SK-MEL-5 (cell line): ENCODE data around the gene PPP1R3D. TPM values are rescaled to one million over a fixed set of nuclear protein-coding genes. Genes with fewer than 3 reads are reported as not detected.
"Not testable (repeated sequence)": the region's sequence is repeated elsewhere in the genome, so short reads cannot be mapped to it uniquely, and the experiment has no call there.

Source experiments
- DNase-seq: peaks from one replicate; pipeline ENCODE4 v3.0.0-alpha.2; 2016; ENCODE audit warnings: low read depth, low spot score
- in situ Hi-C: cut with HindIII; loops from 2 replicates; pipeline ENCODE4 v1.10.0; 2016; ENCODE audit warnings: low sequenced_read_pairs, high pct_unique_total_duplicates, low pct_unique_long_range_greater_than_20kb
- polyA plus RNA-seq, 2 experiments: library from polyadenylated mRNA; depleted of rRNA; stranded (reverse); fragments of >200 nt; gene quantifications; 2 replicates each; pipeline ENCODE4 v1.2.3, GENCODE V29; 2015
- total RNA-seq: library from RNA; depleted of rRNA; stranded (reverse); fragments of >200 nt; shearing (Covaris generic); gene quantifications from 2 replicates; pipeline ENCODE4 v1.2.3, GENCODE V29; 2014; rRNA removed

PPP1R3D gene
- total RNA-seq = 10.1 and 12.2 TPM in 2 replicates
- polyA plus RNA-seq (2015; cell fraction: cytosol; rRNA removed) = 8.8 and 10.6 TPM in 2 replicates
- polyA plus RNA-seq (2015; cell fraction: nucleus; rRNA removed) = 9.5 and 10.8 TPM in 2 replicates

DNA sequence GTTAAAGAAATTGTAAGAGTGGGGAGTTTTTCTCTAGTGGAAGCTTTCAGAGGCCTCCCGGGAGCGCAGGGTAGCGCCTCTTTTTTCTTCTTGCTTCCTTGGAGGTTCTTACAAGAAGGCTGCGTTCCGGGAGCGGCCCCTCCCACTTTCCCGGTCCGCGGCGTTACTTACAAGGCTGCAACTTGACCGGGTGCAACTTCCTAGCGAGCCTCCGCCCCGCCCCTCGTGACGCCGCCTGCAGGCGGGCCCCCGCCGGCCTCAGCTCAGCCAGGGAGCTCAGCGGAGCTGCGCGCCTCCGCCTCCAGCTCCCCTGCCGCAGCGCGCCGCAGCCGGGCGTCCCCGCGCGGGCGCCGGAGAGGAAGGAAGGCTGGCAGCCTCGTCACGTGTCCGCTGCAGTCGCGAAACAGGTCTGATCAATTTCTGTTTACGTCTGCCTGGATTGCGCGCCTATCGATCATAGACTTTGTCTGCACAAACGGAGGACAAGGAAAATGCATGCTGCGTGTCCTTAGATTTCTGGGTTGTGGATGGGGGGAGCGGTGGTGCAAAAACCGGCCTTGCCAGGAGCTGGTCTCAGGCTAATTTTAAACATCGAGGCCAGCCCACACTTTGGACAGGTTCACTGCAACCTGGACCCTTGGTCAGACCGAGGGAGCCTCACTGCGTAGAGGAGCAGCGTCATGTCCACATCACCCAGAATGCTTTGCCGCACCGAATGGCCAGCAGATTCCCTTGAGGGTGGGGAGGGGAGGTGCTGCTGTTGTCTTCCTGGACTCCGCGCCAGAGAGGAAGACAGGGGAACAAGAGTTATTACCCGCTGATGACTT lies at the start of gene PPP1R3D, which contains the start of gene FAM217B:
TSS of gene PPP1R3D (minus strand) at position 177 of the 827 bp plus-strand sequence. CDS start 374 bp downstream, outside the sequence.
TSS of gene FAM217B (plus strand) at position 261 of the 827 bp plus-strand sequence. CDS start 3,555 bp downstream, outside the sequence.
- in situ Hi-C loops = no loop called here
- peak; percentile 94 for DNase-seq

GRCh38 chr20:59988141-59988540 lies 48.0 kb upstream of the PPP1R3D start:
- in situ Hi-C loops = no loop called here
- DNase-seq = no peak

DNA sequence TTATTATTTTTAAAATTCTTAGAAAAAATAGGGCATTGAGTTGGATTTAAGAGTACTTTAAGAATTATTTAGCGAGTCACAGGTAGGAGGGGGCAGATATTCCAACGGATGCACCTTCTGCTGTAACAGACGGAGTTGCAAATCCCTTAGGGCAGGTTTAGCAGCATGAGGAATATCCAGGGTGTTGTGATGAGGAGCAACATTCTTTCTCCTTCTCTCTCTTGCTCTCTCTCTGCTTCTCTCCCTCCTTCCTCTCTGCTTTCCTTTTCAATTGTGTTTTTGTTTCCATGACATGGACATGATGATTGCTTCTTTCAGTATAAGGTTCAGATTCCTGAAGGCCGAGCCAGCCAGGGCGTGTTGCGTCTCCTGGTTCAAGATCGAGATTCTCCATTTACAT lies 47.0 kb upstream of the PPP1R3D start:
- DNase-seq = no peak
- in situ Hi-C loops = no loop called here

DNA sequence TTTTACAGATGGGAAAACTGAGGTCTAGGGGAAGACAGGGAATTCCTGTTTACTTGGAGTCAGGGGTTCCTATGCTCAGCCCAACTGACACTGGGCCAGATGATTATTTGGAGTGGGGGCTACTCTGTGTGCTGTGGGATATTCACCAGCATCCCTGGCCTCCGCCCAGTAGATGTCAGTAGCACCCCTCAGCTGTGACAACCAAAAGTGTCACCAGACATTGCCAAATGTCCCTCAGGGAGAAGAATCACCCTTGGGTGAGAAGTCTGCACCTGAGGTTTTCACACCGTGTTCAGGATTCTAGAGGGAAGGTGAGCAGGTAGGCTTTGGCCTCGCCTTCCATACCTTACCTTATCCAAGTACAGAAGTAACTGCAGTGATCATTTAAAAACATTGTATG lies 45.8 kb upstream of the PPP1R3D start:
- in situ Hi-C loops = no loop called here
- no peak for DNase-seq

DNA sequence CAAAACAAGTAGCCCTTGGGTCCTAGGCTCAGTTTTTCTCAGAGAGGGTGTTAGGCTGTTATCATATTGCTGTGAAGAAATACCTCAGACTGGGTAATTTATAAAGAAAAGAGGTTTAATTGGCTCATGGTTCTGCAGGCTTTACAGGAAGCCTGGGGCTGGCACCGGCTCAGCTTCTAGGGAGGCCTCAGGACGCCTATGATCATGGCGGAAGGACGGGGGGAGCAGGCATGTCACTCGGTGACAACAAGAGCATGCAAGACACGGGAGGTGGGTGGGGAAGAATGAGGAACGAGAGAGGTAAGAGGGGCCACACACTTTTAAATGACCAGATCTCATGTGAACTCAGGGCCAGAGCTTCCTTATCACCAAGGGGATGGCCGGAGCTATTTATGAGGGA lies 45.1 kb upstream of the PPP1R3D start:
- in situ Hi-C loops = no loop called here
- no peak for DNase-seq

DNA sequence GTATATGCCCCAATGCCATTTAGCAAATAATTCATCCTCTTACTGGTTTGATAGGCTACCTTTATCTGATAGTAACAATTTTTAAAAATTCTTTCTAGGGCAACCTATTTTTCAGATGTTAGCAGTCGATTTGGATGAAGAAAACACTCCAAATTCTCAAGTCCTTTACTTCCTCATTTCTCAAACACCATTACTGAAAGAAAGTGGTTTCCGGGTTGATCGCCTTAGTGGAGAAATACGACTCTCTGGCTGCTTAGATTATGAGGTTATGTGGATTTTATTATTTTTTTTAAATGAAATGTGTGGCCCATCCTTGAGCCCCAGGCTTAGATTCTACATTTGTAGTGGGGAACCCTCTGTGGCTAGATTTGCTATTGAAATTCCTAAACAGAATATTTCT lies 44.4 kb upstream of the PPP1R3D start:
- no peak for DNase-seq
- in situ Hi-C loops = no loop called here

DNA sequence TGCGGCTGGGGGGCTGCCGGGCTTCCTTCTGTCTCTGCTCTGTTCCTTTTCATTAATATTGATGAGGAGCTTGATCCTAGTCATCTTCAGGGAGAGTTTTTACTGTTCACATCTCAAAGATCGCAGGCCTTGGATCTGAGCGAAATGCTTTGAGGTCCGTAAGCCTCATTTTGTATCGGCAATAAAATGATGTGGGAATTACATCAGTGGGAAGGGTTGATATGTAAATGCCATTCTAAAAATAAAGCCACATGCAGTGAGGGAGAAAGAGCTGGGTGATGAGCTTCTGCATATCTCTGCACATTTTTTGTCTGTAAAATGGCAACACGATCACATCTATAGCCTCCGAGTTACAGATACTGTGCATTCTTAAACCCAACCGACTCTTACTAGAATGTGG lies 43.0 kb upstream of the PPP1R3D start:
- in situ Hi-C loops = no loop called here
- no peak for DNase-seq

DNA sequence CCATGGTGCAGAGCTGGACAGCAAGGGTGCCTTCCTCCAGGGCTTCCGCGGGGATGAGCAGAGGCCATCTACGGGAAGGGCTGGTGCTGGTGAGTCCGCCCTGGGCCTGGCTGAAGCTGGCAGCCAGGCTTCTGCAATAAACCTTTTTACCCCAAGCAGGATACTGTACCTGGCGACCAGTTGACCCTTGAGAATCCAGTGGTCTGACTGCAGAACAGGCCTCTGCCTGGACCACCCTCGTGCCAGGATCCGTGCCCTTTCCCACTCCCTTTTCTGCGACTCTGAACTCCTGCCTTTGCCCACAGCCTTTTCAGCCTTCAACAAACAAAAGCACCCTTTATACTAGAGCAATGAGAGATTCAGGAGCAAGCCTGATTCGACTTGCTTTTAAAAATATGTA lies 37.0 kb upstream of the PPP1R3D start:
- in situ Hi-C loops = no loop called here

GRCh38 chr20:59976156-59976782 lies 36.2 kb upstream of the PPP1R3D start:
- DNase-seq = no peak
- in situ Hi-C loops = no loop called here

More for the DNA sequence above, 37.0 kb upstream of the PPP1R3D start:
- DNase-seq = no peak

DNA sequence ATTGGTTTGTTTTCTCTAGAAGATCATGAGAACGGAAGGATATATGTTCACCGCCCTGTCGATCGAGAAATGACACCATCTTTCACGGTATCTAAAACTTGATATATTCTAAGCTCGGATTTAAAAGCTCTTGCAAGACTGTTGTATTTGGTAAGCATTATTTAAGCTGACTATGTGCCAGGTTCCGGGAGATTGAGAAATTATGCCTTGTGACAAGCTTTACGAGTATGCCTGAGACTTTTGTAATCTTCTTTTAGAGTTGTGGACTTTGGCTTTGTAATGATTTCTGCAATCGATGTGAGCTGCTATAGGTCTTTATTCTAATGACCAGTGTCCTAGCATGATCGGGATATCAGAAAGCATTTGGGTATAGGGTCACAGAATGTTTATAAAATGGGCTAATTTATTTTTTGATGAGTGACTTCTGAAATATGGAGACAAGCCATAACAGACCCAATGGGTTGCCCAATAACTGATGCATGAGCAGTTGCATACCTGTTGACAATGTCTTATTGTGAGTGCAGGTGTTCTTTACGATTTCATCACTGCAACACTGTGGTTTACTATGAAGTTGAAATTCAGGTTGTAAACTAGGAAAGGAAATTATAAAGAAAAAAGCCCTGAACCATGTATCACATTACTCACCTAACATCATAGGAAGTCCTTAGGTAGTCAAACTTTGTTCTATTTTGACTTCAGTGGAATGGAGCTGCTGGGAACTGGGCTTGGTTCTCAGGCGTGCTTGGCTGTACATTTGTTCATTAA lies 32.1 kb upstream of the PPP1R3D start:
- DNase-seq = no peak
- in situ Hi-C loops = no loop called here

DNA sequence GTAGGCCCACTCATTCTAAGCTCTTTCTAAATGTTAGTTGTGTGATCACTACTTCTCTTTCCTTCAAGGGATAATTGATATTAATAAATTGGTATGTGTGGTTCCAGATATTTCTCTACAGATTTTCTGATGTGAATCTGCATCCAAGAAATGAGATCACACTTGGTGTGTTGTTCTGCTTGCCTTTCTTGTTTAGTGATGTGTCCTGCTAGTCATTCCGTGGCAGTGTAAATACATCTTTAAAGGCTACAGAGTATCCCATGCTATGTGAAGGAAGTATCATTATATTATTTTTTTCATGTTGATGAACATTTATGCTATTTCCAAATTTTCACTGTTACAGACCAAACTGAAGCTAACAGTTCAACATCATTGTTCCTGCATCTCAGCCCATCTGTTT lies 31.3 kb upstream of the PPP1R3D start:
- DNase-seq = no peak
- in situ Hi-C loops = no loop called here

DNA sequence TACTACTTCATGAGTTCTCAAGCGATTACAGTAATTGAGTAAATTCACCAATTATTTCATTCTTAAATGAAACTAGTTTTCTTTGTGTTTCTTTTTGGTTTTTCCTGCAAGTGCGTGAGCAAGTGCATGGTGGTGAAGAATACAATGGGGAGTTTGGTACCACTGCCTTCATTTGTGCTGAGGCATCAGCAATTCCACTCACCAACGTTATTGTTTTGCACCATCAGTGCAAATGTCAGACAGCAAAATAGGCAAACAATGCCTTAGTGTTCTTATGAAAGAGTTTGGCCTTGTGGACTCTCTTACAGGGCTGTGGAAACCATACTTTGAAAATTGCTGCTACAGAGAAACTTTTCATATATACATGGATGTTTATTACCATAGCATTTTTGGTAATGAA lies 26.3 kb upstream of the PPP1R3D start:
- peak; percentile 35 for DNase-seq
- in situ Hi-C loops = no loop called here

DNA sequence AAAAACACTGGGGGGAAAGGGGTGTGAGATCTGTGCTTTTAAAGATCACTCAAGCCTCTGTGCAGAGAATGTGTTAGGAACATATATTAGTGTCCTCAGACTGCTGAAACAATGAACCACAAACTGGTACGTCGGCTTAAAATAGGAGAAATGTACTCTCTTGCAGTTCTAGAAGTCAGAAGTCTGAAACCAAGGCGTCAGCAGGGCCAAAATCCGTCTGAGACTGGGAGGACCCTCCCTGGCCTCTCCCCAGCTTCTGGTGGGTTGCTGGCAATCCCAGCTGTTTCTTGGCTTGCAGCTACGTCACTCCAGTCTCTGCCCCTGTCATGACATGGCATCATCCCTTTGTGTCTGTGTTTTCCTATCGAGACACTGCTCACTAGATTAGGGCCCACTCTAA lies 22.1 kb upstream of the PPP1R3D start:
- no peak for DNase-seq
- in situ Hi-C loops = no loop called here

DNA sequence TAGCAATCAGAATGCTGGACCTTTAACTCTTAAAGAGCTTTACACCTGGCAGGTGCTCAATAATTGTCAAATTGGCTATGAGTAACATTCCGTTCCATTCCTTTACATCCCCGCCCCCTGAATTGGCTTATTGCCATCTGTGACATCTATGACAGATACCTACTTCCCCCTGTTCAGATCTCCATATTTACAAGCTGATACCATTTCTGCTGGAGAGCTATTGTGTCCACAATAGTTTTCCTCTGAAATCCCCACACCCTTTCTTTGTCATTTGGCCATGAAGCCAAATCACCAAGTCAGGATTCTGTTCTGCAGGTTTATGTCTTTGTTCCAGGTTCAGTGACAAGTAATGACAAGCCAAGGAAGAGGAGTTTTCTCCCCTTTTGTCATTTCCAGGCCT lies 21.3 kb upstream of the PPP1R3D start:
- DNase-seq = no peak
- in situ Hi-C loops = no loop called here

DNA sequence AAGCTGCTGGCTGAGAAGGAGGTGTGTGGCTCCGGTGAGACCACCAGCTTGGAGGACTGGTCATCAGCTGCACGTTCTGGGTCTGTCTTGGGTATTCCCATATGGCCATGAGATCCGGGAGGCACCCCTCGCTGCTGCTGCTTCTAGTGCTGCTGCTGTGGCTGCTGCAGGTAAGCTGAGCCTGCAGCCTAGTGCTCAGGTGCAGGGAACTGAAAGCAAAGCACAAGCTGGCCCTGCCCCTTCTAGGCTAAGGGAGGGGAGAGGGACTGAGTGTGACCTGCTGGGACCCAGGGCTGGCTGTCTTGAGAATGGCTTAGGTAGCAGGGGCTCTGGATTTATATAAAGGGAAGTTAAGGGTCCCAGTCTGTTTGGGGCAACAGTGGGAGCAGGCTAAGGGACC lies 18.5 kb upstream of the PPP1R3D start:
- no peak for DNase-seq
- in situ Hi-C loops = no loop called here

GRCh38 chr20:59958123-59958522 lies 18.0 kb upstream of the PPP1R3D start, which contains the start of gene CDH26:
Gene CDH26 (plus strand): TSS chr20:59958423. CDS start chr20:59958727, 304 bp downstream.
- in situ Hi-C loops = no loop called here
- no peak for DNase-seq

GRCh38 chr20:59957568-59957967 lies 17.5 kb upstream of the PPP1R3D start:
- DNase-seq, in situ Hi-C loops: not testable (repeated sequence)
